Measurements from ENCODE around the gene SLC6A16.
"Not testable (repeated sequence)": the region's sequence is repeated elsewhere in the genome, so short reads cannot be mapped to it uniquely, and the experiment has no call there.

The SLC6A16 gene
- long read RNA-seq, partial matches to known transcripts, result 0 of 1 reads
- long read RNA-seq, other reads (novel, unspliced or antisense), result 1 of 1 reads

- DNase-seq (ENCODE audit: low read depth in 1 of 2, low spot score in 1 of 2), result no peak
- Histone ChIP-seq H3K4me3 (replicated peaks; ENCODE audit: insufficient read depth, low read length) (no peak within 1 kb of the TSS), H3K27me3 (ENCODE audit: insufficient read depth, poor library complexity, severe bottlenecking) (no peaks in the 10 kb centered on the region), H3K27ac (replicated peaks) (no peak within 1 kb of the TSS)
- TF ChIP-seq REST (IDR thresholded peaks at IDR 0.05; ENCODE audit: insufficient replicate concordance, low read depth), result no peak
- no peak for TF ChIP-seq POLR2AphosphoS5 (IDR thresholded peaks at IDR 0.05; ENCODE audit: low read depth)
- no peak for TF ChIP-seq SPI1 (IDR thresholded peaks at IDR 0.05; ENCODE audit: borderline replicate concordance, low read depth)
- TF ChIP-seq CTCF (IDR thresholded peaks at IDR 0.05; ENCODE audit: insufficient read depth, low read length), result no peak
- TF ChIP-seq GABPA (IDR thresholded peaks at IDR 0.05; ENCODE audit: low read depth), result no peak
Measured at GRCh38 chr19:49324801-49325576, at the start of gene SLC6A16. SLC6A16 (minus strand) TSS chr19:49325191; CDS start chr19:49311347, 13,844 bp downstream.

GRCh38 chr19:49373174-49373573, 48.2 kb upstream of the SLC6A16 start:
- DNase-seq (ENCODE audit: low read depth in 1 of 2, low spot score in 1 of 2); H3K27me3 ChIP-seq (ENCODE audit: insufficient read depth, poor library complexity, severe bottlenecking); H3K4me3 ChIP-seq (replicated peaks; ENCODE audit: insufficient read depth, low read length); H3K27ac ChIP-seq (replicated peaks): not testable (repeated sequence)

- Histone ChIP-seq H3K27me3 (ENCODE audit: insufficient read depth, poor library complexity, severe bottlenecking) (no peaks in the 10 kb centered on the region), H3K27ac (replicated peaks) (no peak overlapping the region), H3K4me3 (replicated peaks; ENCODE audit: insufficient read depth, low read length) (no peak overlapping the region)
- TF ChIP-seq CTCF (IDR thresholded peaks at IDR 0.05; ENCODE audit: insufficient read depth, low read length), result no peak
- no peak for DNase-seq (ENCODE audit: low read depth in 1 of 2, low spot score in 1 of 2)
Measured at GRCh38 chr19:49371184-49371583, 46.2 kb upstream of the SLC6A16 start.

GRCh38 chr19:49368711-49369358, 43.8 kb upstream of the SLC6A16 start:
- H3K4me3 ChIP-seq (replicated peaks; ENCODE audit: insufficient read depth, low read length), result no peak overlapping the region
- no peak for TF ChIP-seq GABPA (IDR thresholded peaks at IDR 0.05; ENCODE audit: low read depth)
- no peak for TF ChIP-seq REST (IDR thresholded peaks at IDR 0.05; ENCODE audit: insufficient replicate concordance, low read depth)
- 0 out of 2 replicates have a peak, but pooled peaks have one; percentile 26 for TF ChIP-seq SPI1 (IDR thresholded peaks at IDR 0.05; ENCODE audit: borderline replicate concordance, low read depth)
- TF ChIP-seq POLR2AphosphoS5 (IDR thresholded peaks at IDR 0.05; ENCODE audit: low read depth), result no peak
- no peak for TF ChIP-seq CTCF (IDR thresholded peaks at IDR 0.05; ENCODE audit: insufficient read depth, low read length)
- H3K27ac ChIP-seq (replicated peaks), result no peak overlapping the region
- peak in 1 of 2 experiments; percentile 14 for DNase-seq (ENCODE audit: low read depth in 1 of 2, low spot score in 1 of 2)
- peaks cover under 1% of the 10 kb centered on the region for H3K27me3 ChIP-seq (ENCODE audit: insufficient read depth, poor library complexity, severe bottlenecking)

All from HL-60 (cell line).